ENCODE measurements around the gene THOC6.
"Not testable (repeated sequence)": the region's sequence is repeated elsewhere in the genome, so short reads cannot be mapped to it uniquely, and the experiment has no call there.

THOC6 gene

DNA sequence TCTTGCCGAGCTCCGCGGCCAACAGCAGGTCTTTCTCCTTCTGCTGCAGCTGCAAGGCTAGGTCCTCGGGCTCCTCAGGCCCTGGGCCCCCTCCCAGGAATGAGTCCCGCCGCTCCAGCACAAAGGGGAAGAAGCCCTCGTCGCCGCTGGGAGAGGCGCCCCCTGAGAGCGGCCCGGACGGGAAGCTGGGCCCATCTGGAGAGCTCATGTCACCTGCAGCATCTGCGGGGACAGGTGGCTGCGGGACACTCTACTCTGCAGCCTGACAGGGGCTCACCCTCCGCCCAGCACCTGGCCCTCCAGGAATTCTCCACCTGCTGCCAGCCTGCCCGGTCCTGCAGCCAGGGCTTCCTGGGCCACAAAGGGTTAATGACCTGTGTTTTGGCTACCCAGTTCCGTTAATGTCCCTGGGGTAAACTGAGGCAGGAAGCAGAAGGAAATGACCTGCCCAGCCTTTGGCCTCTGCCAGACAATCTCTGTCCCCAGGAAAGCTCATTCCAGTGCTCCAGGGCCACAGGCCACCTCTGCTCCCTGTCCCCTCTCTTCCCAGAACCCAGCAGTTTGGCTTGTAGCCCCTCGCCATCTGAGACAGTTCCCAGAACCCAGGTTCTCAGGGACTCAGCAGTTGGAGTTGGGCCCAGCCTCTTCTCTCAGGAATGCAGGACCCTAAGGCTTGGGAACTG, 11.6 kb downstream of the THOC6 start:
- no peak for DNase-seq

DNA sequence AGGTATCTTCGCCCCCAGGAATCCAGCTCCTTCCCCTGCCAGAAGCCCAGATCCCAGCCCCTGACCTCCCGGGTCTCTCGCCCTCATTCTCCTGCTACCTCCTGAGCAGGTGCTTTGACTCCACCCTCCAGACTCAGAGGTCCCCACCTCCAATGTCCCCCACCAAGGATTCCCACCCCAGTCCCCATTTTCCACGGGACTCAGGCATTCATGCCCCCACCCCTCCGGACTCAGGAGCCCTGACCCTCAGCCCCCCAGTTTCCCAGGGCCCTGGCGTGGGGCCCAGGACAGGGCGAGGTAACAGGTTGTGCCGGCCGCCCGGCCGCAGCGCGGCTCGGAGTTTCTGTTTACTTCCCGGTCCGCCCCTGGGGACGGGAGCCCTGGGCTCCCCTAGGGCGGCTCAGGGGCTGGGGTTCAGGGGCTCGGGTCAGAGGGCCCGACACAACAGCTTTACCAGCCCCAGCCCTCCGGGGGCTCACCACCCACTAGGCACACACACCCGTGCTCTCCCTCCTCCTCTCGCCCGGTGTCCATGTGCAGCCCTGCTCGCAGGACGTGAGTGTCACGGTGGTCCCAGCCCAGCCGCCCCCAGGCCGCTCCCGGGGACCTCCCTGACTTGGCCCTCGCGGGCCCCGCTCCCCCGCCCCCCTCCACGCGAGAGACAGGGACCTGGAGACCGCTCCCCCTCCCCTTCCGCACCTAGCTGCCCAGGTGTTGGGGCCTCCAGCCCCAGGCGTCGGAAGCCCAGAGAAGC, 12.3 kb downstream of the THOC6 start:
- no peak for DNase-seq

DNA sequence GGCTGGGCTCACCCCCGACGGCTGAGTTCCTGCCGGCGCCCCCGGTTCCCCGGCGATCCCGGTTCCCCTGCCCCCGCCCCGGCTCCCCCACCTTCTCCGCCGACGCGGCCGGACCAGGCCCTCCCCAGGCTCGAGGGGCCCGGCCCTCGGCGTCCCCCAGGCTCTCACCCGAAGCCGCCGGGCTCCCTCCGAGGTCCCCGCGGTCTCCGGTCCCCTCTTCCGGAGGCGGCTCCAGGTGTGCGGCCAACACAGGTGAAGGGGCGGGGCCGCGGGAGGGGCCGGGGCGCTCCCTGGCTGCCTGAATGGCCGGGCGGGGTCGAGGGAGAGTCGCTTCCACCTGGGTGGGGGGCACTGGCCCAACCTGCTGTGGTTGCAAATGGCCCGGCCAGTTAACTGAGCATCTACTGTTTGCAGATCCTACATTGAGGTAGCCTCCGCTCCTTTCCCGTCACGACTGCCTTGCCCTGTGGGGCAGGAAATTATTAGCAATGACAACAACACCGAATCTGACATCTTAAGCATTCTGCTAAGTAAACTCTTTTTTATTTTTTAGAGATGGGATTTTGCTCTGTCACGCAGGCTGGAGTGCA, 13.0 kb downstream of the THOC6 start, which contains the start of gene BICDL2:
Gene BICDL2, minus strand, starts transcription at position 219 of the 590 bp plus-strand sequence. CDS start 1,448 bp downstream, outside the sequence.
- DNase-seq: no peak

DNA sequence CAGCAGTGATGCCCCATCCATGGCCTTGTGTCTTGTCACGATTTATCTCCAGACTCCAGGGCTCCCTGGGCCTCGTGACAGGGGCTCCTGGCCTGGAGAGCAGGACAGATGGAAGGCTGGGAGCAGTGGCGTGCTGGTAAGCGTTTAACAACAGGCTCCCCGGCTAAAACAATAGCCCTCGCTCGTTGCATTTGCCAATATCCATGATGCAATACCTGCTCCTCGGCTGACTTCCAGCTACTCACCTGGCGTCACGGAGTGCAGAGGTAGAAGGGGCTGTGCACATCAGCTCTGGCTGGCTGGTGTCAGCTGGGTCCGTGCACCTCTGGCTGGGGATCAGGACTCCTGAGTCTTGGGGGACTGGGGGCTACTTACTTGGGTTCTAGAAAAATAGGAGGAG, 14.4 kb downstream of the THOC6 start:
- DNase-seq: no peak

DNA sequence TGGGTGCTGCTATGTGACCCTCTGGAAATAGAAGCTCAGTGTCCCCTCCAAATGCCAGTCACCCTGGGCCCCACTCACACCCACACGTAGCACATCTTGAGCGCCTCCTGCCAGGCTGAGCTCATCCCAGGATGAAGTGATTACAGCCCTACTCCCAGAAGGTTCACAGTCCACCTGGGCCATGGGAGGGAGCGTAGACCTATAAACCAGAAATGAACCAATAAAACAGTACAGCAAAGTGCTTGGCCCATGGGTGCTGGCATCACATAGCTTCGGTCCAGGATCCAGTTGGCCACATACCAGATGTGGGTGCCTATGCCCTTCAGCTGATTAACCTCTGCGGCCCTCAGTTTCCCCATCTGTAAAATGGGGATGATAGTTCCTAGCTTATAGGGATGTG, 15.1 kb downstream of the THOC6 start:
- no peak for DNase-seq

DNA sequence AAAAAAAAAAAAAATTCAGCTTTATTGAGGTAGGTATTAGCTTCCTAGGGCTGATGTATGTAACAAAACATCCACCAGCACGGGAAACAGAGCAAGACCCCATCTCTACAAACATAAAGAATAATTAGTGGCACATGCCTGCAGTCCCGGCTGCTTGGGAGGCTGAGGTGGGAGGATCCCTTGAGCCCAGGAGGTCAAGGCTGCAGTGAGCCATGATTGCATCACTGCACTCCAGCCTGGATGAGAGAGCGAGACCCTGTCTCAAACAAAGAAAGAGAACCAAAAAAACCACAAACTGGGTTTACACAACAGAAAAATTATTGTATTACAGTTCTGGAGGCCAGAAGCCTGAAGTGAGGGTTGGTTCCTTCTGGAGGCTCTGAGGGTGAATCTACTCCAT, 18.5 kb downstream of the THOC6 start:
- no peak for DNase-seq

DNA sequence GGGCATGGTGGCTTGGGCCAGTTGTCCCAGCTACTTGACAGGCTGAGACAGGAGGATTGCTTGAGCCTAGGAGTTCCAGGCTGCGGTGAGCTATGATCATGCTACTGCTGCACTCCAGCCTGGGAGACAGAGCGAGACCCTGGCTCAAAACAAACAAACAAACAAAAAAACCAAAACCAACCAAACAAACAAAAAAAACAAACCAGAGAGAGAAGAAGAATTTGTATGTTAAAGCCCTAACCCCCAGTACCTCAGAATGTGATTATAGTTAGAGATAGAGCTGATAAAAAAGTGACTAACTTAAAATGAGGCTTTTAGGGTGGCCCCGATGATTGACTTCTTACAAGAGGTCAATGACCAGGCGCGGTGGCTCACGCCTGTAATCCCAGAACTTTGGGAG, 20.9 kb downstream of the THOC6 start:
- no peak for DNase-seq

DNA sequence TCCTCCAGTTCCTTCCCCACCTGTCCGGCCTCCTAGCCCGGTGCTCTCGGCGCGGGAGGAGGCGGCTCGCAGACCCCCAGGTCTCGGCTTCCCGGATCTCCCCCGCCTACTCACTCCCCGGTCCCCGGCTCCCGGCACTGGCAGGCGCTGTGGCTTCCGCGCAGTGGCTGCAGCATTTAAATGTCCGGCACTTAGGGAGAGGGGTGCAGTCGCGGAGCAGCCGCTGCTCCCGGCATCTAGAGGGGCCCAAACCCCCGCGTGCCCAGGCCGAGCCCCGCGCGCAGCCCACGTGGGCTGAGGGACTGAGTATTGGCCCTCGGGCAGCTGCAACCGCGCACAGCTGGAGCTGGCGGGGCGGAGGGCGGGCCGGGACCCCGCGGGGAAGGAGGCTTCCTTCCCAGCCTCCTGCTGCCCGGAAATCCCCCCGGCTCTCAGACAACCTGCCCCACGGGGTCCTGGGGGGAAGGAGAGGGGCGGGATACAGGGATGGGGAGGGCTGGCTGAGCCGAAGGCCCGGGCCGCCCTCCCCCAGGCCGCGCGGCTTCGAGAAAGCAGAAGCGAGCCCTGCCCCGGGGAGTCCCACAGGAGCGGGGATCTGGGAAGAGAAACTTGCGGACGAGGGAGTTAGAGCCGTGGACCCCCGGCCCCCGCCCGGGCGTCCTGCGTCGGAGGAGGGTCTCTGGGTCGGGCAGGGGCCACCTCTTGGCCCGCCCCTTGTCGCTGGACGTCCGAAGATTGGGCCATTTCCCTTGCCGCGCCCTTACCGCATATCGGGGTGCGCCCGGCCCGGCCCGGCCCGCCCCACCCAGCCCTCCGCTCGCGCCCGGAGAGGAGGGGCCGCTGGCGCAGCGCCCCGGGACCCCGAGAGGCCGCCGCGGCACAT, 22.2 kb downstream of the THOC6 start, which contains the start of gene MMP25:
Gene MMP25, plus strand, starts transcription at position 804 of the 883 bp plus-strand sequence. CDS start 357 bp downstream, outside the sequence.
- no peak for DNase-seq

DNA sequence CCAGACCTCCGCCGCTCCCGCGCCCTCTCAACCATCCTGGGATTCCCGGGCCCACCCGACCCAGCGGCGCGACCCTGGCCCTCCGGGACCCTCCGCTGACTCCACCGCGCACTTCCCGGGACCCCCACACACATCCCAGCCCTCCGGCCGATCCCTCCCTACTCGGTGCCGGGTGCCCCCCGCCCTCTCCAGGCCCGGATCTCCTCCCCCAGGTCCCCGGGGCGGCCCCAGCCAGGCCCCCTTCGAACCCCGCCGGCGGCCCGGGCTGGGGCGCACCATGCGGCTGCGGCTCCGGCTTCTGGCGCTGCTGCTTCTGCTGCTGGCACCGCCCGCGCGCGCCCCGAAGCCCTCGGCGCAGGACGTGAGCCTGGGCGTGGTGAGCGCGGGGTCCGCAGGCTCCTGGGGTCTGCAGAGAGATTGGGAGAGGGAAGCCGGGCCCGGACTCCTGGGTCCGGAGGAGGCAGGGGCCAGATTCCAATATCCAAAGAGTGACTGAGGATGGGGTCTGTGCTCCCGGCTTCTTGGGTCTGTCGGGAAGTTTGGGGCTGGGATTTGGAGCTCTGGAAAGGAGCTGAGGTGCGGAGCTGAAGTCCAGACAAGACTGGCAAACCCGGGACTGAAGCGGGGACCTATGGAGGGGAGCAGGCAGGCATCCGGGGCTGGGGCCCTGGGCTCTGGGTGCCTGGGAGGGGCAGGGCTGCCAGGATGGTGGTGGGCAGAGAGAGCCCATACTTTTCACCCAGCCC, 23.0 kb downstream of the THOC6 start:
- DNase-seq: no peak

DNA sequence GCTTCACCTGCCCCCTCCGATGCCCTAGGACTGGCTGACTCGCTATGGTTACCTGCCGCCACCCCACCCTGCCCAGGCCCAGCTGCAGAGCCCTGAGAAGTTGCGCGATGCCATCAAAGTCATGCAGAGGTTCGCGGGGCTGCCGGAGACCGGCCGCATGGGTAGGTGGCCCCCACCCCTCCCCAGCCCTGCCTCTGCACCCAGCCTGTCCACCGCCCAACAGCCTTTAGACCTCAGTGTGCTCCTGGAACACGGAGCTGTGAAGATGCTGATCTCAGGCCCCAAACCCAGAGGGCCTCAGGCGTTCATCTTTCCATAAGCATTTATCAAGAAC, 23.5 kb downstream of the THOC6 start:
- no peak for DNase-seq

DNA sequence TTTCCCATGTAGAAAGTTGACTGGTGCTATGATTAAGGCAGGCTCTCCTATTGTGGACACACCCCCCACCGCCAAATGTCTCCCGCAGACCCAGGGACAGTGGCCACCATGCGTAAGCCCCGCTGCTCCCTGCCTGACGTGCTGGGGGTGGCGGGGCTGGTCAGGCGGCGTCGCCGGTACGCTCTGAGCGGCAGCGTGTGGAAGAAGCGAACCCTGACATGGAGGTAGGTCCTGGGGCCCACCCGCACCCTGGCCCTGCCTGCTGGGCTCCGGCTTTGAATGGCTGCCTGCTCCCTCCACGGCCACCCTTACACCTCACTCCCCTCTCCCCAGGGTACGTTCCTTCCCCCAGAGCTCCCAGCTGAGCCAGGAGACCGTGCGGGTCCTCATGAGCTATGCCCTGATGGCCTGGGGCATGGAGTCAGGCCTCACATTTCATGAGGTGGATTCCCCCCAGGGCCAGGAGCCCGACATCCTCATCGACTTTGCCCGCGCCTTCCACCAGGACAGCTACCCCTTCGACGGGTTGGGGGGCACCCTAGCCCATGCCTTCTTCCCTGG, 26.2 kb downstream of the THOC6 start:
- no peak for DNase-seq

DNA sequence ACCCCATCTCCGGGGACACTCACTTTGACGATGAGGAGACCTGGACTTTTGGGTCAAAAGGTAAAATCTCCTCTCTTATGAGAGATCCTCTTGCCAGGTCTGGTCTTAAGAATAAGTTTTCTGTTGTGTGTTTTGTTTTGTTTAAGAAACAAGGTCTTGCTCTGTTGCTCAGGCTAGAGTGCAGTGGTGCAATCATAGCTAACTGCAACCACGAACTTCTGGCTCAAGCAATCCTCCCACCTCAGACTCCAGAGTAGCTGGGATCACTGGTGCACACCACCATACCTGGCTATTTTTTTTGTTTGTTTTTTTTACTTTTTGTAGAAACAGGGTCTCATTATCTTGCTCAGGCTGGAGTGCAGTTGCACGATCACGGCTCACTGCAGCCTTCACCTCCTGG, 26.7 kb downstream of the THOC6 start:
- DNase-seq: no peak

DNA sequence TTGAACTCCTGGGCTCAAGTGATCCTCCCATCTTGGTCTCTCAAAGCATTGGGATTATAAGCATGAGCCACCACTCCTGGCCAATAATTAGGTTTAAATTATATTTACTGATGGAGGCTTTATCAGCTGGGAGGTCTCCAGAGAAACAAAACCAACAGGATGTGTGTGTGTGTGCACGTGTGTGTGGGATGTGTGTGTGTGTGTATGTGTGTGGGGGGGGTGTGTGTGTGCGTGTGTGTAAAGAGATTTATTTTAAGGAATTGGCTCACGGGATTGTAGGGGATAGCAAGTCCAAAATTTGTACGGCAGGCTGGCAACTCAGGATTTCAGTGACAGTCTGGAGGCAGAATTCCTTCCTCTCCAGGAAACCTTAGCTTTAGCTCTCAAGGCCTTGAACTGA, 27.2 kb downstream of the THOC6 start:
- no peak for DNase-seq

DNA sequence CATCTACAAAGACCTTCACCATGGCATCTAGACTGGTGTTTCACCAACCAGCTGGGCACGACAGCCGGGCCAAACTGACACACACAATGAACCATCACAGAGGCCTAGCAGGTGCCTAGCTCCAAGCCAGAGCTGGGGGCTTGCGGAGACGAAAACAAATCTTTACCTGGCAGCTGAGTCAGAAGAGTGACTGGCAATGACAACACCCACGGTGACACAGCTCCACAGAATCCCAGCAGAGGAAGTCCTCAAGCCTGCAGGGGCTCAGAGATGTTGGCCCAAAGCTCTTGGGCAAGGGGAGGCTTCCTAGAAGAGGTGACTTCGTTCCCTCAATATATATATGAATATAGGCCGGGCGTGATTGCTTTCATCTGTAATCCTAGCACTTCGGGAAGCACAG, 27.7 kb downstream of the THOC6 start:
- no peak for DNase-seq

DNA sequence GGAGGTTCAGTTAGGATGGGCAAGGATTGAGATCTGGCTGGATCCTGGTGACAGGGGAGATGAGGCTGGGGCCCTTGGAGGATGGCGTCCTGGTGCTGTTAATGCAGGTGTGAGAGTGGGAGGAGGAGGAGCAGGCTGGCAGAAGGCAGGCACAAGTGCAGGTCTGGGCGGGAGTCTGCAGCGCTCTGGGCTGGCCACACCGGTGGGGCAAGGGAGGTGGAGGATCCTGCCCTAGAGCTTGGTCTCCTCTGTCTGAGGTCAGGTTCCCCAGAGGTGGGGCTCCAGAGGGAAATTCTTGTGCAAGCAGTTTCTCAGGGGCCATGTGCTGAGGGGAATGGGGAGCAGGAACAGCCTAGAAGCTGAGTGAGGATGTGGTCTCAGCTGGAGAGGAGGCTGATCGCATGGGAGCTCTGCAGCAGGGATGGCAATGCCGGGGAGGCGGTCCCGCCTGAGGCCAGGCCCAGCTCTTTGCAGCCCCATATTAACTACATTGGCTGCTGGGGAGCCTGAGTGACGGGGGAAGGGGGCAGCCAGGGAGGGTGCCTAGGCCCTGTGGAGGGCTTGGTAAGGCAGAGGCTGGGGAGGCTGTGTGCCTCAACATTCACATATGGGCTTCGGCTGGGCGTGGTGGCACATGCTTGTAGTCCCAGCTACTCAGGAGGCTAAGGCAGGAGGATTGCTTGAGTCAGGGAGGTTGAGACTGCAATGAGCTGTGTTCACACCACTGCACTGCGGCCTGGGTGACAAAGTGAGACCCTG, 28.9 kb downstream of the THOC6 start:
- not testable (repeated sequence) for DNase-seq

DNA sequence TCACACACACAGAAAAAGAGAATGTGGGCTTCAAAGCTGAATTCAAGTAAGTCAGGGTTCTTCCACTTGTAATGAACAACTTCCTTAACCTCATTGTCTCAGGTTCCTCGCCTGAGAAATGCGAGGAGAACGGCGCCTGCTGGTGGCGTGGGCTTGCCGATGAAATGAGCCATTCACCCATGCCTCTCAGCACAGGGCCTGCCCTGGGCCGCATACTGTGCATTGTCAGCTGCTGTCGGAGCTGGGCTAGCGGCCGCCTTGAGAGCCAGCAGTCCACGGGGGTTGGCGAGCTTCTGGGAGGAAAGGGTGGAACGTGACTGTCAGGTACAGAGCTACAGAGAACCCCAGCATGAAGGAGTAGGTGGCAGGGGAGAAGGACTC, 29.5 kb downstream of the THOC6 start:
- not testable (repeated sequence) for DNase-seq

DNA sequence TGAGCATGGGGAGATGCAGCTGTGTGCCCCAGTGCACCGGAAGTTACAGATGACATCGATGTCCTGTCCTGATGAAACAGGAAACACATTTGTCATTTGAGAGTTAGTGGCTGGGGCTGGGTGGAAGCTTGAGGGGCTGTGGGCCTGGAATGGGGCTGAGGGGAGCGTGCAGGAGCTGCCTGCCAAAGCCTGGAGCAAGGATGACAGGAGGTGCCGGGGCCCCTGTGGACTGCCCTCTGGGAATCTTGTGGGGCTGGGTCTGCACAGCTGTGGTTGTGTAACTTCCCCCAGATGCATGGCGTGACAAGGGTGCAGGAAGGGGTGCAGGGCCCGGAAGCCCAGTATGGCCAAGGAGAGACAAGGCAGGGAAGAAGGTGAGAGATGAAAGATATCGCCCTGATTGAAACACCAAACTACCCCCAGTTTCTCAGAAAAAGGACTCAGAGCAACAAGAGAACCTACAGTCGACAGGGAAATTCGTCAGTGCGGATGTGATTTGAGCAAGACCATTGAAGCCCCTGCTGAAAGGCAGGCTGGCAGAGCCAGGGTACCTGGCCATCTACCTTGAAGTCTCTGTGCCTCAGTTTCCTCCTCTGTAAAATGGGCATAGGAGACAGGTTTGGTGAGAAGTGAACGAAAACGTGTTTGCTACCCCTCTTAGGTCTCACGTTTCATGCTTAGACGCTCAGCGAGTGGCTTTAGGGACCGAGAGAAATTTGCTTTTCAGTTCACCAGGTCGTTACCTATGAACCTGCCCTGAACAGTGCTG, 31.3 kb downstream of the THOC6 start:
- no peak for DNase-seq

DNA sequence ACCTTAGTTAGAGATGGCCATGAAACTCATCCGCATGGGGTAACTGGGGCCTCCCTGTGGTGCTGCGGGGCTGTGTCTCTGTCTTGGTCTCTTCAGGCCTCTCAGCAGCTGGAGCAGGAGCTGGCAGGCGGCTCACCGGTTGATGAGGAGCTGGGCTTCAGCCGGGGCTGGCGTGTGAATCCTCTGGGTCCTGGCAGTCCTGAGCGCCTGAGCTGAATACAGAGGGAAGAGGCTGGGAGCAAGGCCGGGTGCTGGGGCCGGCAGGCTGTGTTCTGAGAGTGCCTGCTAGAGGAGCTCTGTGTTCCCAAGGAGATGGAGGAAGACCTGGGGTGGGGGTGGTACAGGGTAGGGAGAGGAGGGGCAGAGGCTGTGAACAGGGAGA, 31.9 kb downstream of the THOC6 start:
- not testable (repeated sequence) for DNase-seq

DNA sequence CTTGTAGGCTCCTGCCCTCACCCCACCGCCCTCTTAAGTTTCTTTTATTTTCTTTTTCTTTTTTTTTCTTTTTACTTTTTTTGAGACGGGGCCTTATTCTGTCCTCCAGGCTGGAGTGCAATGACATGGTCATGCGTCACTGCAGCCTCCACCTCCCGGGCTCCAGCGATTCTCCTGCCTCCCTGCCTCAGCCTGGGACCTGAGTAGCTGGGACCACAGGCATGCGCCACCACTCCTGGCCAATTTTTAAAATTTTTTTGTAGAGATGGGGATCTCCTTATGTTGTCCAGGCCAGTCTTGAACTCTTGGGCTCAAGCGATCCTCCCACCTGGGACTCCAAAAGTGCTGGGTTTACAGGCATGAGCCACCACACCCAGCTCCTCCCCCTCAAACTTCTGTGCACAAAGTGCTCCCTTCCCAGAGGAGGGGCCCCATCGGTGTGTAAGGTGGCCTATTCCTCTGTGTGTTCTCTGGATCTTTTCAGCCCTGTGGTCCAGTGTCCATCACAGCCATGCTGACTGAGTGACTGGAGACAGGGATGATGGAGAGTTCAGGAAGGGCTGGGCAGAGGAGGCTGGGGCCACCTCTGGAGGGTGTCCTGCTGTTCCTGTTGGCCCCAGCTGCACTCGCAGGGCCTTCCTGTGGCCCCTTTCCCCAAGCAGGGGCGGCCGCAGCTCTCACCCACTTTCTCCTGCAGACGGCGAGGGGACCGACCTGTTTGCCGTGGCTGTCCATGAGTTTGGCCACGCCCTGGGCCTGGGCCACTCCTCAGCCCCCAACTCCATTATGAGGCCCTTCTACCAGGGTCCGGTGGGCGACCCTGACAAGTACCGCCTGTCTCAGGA, 32.7 kb downstream of the THOC6 start:
- DNase-seq: no peak
